ENCODE results near the gene DNALI1.

The DNALI1 gene

DNA sequence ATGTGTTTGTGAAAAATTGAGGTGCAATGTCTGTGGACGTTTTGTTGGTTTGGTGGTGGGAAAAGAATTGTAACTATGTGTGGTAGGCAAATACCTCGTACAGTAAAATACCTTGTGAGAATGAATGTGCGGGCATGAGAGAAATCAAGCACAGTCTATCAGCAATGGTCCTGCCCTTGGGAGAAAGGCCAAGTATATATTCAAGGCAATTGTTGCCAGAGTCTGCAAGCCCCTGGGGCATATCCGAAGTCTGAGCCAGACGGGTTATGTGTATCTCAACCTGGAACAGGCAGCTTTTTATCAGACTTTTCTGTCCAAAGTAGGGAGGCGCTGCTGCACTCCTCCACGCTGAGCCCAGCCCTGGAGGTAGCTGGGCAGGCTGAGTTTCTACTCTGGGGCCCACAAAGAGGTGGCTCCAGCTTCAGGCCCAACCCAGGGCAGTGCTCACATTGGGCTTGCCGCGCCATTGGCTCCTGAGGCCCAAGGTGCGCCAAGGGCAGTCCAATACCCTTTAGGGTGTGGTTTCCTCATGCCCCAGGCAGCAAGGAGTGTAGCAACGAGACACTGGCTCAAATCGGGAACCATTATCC, 48.4 kb downstream of the DNALI1 start:
- DNase-seq: no peak

DNA sequence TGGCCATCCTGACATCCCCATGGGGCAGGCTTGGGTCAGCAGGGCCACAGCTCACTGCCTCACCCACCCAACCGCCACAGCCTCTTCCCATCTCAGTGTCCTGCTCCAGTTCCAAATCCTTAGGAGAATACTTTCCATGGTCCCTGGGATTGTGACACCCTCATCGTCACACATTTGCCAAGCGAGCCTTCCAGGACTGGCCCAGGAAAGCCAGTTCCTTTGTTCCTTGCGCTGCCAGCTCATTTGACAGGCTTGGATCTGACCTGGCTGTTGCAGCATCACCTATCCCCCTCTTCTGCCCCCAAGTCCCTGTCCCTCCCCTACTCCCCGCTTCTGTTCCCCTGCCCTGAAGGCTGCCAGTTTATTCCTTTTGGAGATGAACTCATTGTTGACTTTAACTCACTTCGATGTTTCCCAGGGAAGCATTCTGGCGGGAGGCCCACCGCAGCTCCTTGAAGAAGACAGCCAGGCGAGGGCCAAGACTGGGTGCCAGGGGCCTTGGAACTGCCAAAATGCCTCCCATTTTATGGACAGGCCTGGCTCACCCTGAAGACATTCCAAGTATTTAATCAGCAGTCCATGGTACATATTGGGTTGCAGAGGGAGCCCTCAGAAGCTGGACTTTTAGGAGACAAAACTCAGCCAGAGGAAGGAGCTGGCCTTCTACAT, 49.2 kb downstream of the DNALI1 start:
- no peak for DNase-seq

DNA sequence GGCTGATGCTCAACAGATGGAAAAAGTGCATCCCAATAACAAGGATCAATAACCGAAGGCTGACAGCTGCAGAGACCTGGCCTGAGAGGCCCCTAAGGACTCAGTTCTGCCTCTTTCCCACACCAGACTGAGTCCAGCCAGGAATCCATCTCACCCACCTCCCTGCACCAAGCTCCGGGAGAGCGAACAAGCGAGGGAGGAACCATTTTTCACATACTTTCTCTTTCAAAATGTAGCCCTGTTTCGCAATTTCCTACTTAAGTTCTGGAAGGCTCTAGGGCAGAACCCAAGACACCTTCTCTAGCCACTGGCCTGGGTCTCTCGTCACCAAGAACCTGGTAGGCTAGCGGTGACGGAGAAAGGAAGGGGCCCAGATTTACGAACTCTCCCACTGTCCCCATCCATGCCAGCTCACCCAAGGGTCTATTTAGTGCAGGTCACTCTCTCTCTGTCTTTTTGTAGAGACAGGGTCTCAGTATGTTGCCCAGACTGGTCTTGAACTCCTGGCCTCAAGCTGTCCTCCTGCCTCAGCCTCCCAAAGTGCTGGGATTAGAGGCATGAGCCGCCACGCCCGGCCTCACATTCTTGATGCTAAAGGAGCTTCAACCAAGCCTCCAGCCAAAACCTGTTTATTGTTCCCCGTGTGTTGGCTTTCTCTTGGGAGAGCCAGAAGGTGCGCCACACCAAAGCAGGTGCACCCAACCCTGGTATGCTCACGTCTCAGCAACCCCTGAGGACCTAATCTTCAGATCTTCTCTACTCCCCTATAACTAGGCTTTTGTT, 49.9 kb downstream of the DNALI1 start:
- no peak for DNase-seq

DNA sequence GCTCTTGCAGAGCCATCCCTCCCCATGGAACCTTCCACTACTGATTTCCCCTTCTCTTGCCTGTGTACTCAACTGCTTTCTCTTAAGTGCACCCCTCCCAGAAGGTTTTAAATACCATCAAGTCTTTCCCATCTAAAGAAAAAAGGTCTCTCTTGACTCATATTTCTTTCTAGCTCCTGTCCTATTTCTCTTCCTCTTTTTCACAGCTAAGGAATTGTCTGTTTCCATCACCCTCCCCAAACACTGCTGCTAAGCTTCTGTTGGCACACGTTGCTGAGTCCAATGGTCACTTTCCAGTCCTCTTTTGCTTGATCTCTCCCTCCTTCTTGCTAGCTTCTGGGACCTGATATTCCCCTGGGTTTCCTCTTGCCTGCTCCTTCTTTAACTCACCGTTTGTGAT, 52.3 kb downstream of the DNALI1 start:
- DNase-seq: no peak

DNA sequence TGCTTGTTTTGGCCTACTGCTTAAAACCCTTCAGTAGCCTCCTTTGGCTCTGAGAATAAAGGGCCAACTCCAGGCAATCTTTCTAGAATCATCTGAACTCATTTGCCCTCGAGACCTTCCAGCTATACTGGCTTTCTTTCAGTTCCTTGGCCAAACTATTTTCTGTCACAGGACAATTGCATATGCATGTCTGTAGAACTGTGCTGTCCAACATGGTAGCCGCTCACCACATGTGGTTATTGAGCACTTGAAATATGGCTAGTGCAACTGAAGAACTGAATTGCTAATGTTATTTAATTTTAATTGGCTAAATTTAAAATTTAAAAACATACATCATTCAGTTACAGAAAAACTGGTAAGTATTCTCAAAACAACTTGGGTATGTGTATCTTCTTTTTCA, 53.3 kb downstream of the DNALI1 start:
- no peak for DNase-seq

DNA sequence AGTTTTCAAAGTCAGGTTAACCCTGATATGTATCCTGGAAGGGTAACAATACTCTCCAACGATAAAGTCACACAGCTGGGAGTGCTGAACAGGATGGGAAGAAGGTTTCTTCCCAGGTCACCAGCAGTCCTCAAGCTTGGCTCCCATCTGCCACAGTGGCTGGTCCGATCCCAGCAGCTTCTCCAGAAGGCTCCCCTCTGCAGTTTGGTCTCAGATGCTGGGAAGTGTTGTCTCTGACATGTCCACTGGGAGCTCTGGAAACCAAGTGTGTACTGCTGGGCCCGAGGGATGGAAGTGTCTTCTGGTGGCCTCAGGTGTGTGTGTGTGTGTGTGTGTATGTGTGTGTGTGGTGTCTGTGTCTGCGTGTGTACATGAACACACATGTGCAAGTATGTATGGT, 55.4 kb downstream of the DNALI1 start:
- no peak for DNase-seq

DNA sequence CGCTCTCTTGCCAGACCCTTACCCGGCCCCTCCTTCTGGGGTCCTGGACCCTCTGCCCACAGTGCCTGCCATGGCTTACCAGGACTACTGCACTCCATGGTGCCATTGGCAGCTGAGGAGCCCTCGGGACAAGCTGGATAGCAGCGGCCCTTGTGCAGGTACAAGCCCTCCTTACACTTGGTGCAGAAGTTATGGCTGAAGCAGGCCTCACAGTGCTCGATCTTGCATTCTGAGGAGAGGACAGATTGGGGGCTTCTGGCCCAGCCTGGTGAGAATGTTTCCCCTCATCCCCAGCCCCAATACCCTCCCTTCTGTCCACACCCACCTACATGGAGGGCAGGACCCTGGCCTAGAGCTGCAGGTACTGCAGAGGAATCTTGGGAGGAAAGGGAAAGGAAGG, 57.4 kb downstream of the DNALI1 start:
- no peak for DNase-seq

DNA sequence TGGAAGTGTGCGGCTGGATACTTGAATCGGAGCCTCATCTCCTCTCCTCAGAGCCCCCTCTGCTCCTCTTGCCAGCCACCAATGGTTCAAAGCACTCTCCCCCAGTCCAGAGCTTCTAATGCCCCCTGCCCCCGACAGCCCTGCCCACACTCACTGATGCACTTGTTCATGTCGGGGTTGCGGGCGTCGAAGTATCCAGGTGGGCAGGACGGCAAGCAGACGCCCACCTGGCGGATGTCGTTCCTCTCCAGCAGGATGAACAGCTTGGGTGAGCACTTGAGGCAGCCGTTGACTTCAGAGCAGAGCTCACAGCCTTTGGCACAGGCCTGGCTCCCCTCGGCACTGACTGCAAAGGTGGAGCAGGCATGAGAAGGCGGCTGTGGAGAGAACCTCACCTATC, 59.6 kb downstream of the DNALI1 start:
- no peak for DNase-seq

Measured in T1000 (cell line).